GM18498 (cell line): ENCODE measurements around the gene COQ6.
"Not testable (repeated sequence)": the region's sequence is repeated elsewhere in the genome, so short reads cannot be mapped to it uniquely, and the experiment has no call there.

Source experiments
- ATAC-seq: cut with Tn5 transposase; IDR thresholded peaks from one replicate; pipeline ENCODE4 v1.9.1; 2021; ENCODE audit warnings: mild to moderate bottlenecking, moderate library complexity; ENCODE audit not compliant: unreplicated experiment

The COQ6 gene

GRCh38 chr14:73949752-73950734 is at the start of gene COQ6, which contains the start of gene FAM161B:
TSS of gene COQ6 (plus strand) at chr14:73950302. CDS start at chr14:73950333, 31 bp downstream.
TSS of gene FAM161B (minus strand) at chr14:73950094. CDS start at chr14:73950026, 68 bp downstream.
- ATAC-seq = peak; percentile 89

- ATAC-seq = no peak
These were observed 47.1 kb upstream of the COQ6 start for GRCh38 chr14:73903028-73903427.

- ATAC-seq = no peak
These were observed 40.4 kb upstream of the COQ6 start for GRCh38 chr14:73909681-73910080.

GRCh38 chr14:73913256-73913655 is 36.8 kb upstream of the COQ6 start:
- ATAC-seq = no peak

GRCh38 chr14:73916324-73916723 is 33.8 kb upstream of the COQ6 start:
- no peak for ATAC-seq

- ATAC-seq = not testable (repeated sequence)
These were observed 30.6 kb upstream of the COQ6 start for GRCh38 chr14:73919457-73919856.

GRCh38 chr14:73924337-73924736 is 25.8 kb upstream of the COQ6 start:
- ATAC-seq = no peak

GRCh38 chr14:73935666-73936065 is 14.4 kb upstream of the COQ6 start:
- ATAC-seq = no peak

GRCh38 chr14:73936548-73936947 is 13.6 kb upstream of the COQ6 start:
- ATAC-seq = no peak

- no peak for ATAC-seq
These were observed 13.1 kb upstream of the COQ6 start for GRCh38 chr14:73937012-73937411.

GRCh38 chr14:73942180-73942579 is 7.9 kb upstream of the COQ6 start:
- no peak for ATAC-seq

- ATAC-seq = no peak
These were observed 7.0 kb upstream of the COQ6 start for GRCh38 chr14:73943083-73943482.

- ATAC-seq = no peak
These were observed 5.5 kb upstream of the COQ6 start for GRCh38 chr14:73944432-73945158.

GRCh38 chr14:73945159-73945670 is 4.9 kb upstream of the COQ6 start:
- no peak for ATAC-seq

GRCh38 chr14:73953731-73954130 is 3.6 kb downstream of the COQ6 start:
- no peak for ATAC-seq

- no peak for ATAC-seq
These were observed 5.6 kb downstream of the COQ6 start for GRCh38 chr14:73955674-73956073.

- no peak for ATAC-seq
These were observed 8.5 kb downstream of the COQ6 start for GRCh38 chr14:73958591-73958990.

GRCh38 chr14:73961192-73961591 is 11.1 kb downstream of the COQ6 start:
- ATAC-seq = no peak

- ATAC-seq = no peak
These were observed 15.1 kb downstream of the COQ6 start for GRCh38 chr14:73965216-73965615.

GRCh38 chr14:73968885-73969284 is 18.8 kb downstream of the COQ6 start:
- ATAC-seq = no peak

- ATAC-seq = no peak
These were observed 23.4 kb downstream of the COQ6 start for GRCh38 chr14:73973497-73973896.

GRCh38 chr14:73976125-73976524 is 26.0 kb downstream of the COQ6 start:
- ATAC-seq = no peak
